Naive thymus-derived CD4-positive, alpha-beta T cell (primary cell): ENCODE measurements around the gene GBE1. TPM values are rescaled to one million over a fixed set of nuclear protein-coding genes. Genes with fewer than 3 reads are reported as not detected.

Source experiments
- ATAC-seq: fragments of 150-1000 bp; cut with Tn5 transposase; 2 replicates; pipeline ENCODE4 v1.10.0; 2021; ENCODE audit warnings: mild to moderate bottlenecking, moderate library complexity
- CTCF ChIA-PET: fragments of 350-600 bp; sonication (Branson Sonifier 250); formaldehyde crosslinking; loops from one replicate; lab custom pipeline; 2021; ENCODE audit warnings: antibody characterized with exemption; lab: Charles Lee
- POLR2A ChIA-PET: fragments of 350-600 bp; sonication (Branson Sonifier 250); formaldehyde crosslinking; loops from one replicate; lab custom pipeline; 2021; ENCODE audit warnings: antibody characterized with exemption, inconsistent platforms; lab: Charles Lee
- DNase-seq, 9 donors: peaks; one replicate each; pipeline versions ENCODE4 v3.0.0 to v3.0.0-alpha.2; 2020 to 2022; ENCODE audit warnings: mixed read lengths in 1 of 9
- H3K27ac ChIP-seq: one replicate; pipeline ENCODE4 v1.7.0; 2013; ENCODE audit warnings: mild to moderate bottlenecking, low read depth, low read length, moderate library complexity
- H3K27me3 ChIP-seq, 2 donors: one replicate each; pipeline ENCODE4 v1.7.0; 2013; ENCODE audit warnings: low read length in 2 of 2, mild to moderate bottlenecking in 2 of 2, moderate library complexity in 2 of 2; ENCODE audit not compliant: control insufficient read depth in 2 of 2, insufficient read depth in 2 of 2
- H3K36me3 ChIP-seq, 3 experiments: 1 replicate in 2 of 3; 2 replicates in 1 of 3; pipeline ENCODE4 v1.7.0; 2013; ENCODE audit warnings: low read length in 3 of 3, mild to moderate bottlenecking in 3 of 3, moderate library complexity in 1 of 3; ENCODE audit not compliant: insufficient read depth in 3 of 3, control insufficient read depth in 2 of 3
- H3K4me1 ChIP-seq, 2 donors: one replicate each; pipeline ENCODE4 v1.7.0; 2013; ENCODE audit warnings: low read length in 2 of 2, mild to moderate bottlenecking in 2 of 2, moderate library complexity in 1 of 2; ENCODE audit not compliant: control insufficient read depth in 2 of 2, insufficient read depth in 2 of 2
- H3K4me3 ChIP-seq: 2 replicates; pipeline ENCODE4 v1.7.0; 2013; ENCODE audit warnings: mild to moderate bottlenecking, low read length
- H3K9me3 ChIP-seq, 3 experiments: 1 replicate in 2 of 3; 2 replicates in 1 of 3; pipeline ENCODE4 v1.7.0; 2013; ENCODE audit warnings: low read length in 3 of 3; ENCODE audit not compliant: control insufficient read depth in 2 of 3
- H3K27ac Mint-ChIP-seq, 9 donors: one replicate each; pipeline ENCODE4 v1.8.0; 2020 to 2022; ENCODE audit warnings: mixed read lengths in 9 of 9, mild to moderate bottlenecking in 8 of 9, moderate library complexity in 5 of 9, inconsistent platforms in 2 of 9
- H3K27me3 Mint-ChIP-seq, 5 donors: one replicate each; pipeline ENCODE4 v1.8.0; 2021 to 2022; ENCODE audit warnings: mixed read lengths in 5 of 5, mild to moderate bottlenecking in 1 of 5
- H3K36me3 Mint-ChIP-seq, 5 donors: one replicate each; pipeline ENCODE4 v1.8.0; 2020 to 2022; ENCODE audit warnings: mixed read lengths in 5 of 5, mild to moderate bottlenecking in 3 of 5, inconsistent platforms in 1 of 5
- H3K4me1 Mint-ChIP-seq, 7 donors: one replicate each; pipeline ENCODE4 v1.8.0; 2020 to 2022; ENCODE audit warnings: mixed read lengths in 7 of 7, mild to moderate bottlenecking in 3 of 7, inconsistent platforms in 1 of 7
- H3K4me3 Mint-ChIP-seq, 10 donors: one replicate each; pipeline ENCODE4 v1.8.0; 2020 to 2022; ENCODE audit warnings: mild to moderate bottlenecking in 10 of 10, mixed read lengths in 10 of 10, moderate library complexity in 6 of 10, inconsistent platforms in 2 of 10
- H3K9me3 Mint-ChIP-seq, 11 donors: one replicate each; pipeline ENCODE4 v1.8.0; 2020 to 2022; ENCODE audit warnings: mixed read lengths in 11 of 11, mild to moderate bottlenecking in 4 of 11, inconsistent platforms in 1 of 11, moderate library complexity in 1 of 11
- intact Hi-C, 2 donors: fragments of 100-400 bp; cut with micrococcal nuclease; formaldehyde crosslinking; loops; one replicate each; pipeline ENCODE4 v1.15.1; 2023
- polyA plus RNA-seq, 2 donors: library from polyadenylated mRNA; unstranded; fragments of 300-500 nt; fragmentation: Illumina TruSeq; gene quantifications; one replicate each; pipeline ENCODE4 v1.2.3, GENCODE V29; 2021
- total RNA-seq, 6 experiments: library from RNA in 5 of 6; stranded (reverse) in 5 of 6; gene quantifications; 1 replicate in 5 of 6; 2 replicates in 1 of 6; pipeline ENCODE4 v1.2.3 and lab custom pipeline; 2021 to 2026

GBE1 gene
- total and polyA plus RNA-seq, 7 experiments from 2014 or later, result 6.5 to 33.2 (median 8.3) TPM

DNA sequence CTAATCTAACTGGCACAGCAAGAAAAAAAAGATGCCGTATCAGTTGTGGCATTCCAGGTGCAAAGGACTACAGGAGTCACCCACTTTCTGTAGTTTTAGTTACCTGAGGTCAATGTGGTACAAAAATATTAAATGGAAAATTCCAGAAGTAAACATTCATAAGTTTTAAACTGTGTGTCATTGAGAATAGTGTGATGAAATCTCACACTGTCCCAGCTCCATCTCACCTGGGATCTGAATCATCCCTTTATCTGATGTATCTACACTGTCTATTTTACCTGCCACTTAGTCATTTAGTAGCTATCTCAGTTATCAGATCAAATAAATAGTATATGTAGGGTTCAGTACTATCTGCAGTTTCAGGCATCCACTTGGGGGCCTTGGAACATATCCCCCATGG is 26.7 kb downstream of the GBE1 start:
- H3K4me1 Mint-ChIP-seq, result peaks cover 0 to 8% (median 0%) of the 10 kb centered on the region in 7 donors
- no peak for DNase-seq
- H3K27ac ChIP-seq, result no peak overlapping the region
- intact Hi-C loops, result no loop called here
- H3K36me3 ChIP-seq, result no peaks in the 10 kb centered on the region
- no peak overlapping the region for H3K27ac Mint-ChIP-seq
- POLR2A ChIA-PET, result no interaction called here
- ATAC-seq, result no peak
- peaks cover 0 to 2% (median 0%) of the 10 kb centered on the region in 11 donors for H3K9me3 Mint-ChIP-seq
- CTCF ChIA-PET, result no interaction called here
- H3K4me1 ChIP-seq, result no peaks in the 10 kb centered on the region
- no peak overlapping the region for H3K4me3 ChIP-seq
- H3K27me3 Mint-ChIP-seq, result no peaks in the 10 kb centered on the region
- H3K27me3 ChIP-seq, result no peaks in the 10 kb centered on the region
- H3K9me3 ChIP-seq, result no peaks in the 10 kb centered on the region
- H3K36me3 Mint-ChIP-seq, result peaks cover 0 to 19% (median 10%) of the 10 kb centered on the region in 5 donors
- H3K4me3 Mint-ChIP-seq, result no peak overlapping the region

DNA sequence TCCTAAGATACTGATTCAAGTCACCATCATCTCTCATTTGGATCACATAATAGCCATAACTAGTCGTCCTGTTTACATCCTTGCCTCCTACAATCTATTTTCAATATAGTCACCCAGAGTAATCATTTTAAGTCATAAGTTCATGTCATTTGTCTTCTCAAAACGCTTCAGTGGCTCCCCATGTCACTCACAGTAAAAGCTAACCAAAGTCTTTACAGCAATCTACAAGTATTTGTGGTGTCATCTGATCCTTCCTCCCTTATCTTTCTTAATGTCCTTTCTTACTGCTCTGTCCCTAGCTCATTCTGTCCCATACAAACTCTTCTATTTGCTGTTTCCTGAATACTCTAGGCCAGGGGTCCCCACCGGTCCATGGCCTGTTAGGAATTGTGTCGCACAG is 28.8 kb downstream of the GBE1 start:
- ATAC-seq (no peak), DNase-seq (no peak)
- Mint-ChIP-seq H3K27me3 (no peaks in the 10 kb centered on the region), H3K9me3 (peaks cover 0 to 2% (median 0%) of the 10 kb centered on the region in 11 donors), H3K27ac (no peak overlapping the region), H3K4me3 (no peak overlapping the region), H3K4me1 (peaks cover 0 to 8% (median 2%) of the 10 kb centered on the region in 7 donors), H3K36me3 (peaks cover 0 to 8% (median 4%) of the 10 kb centered on the region in 5 donors)
- Histone ChIP-seq H3K4me1 (no peaks in the 10 kb centered on the region), H3K9me3 (no peaks in the 10 kb centered on the region), H3K4me3 (no peak overlapping the region), H3K36me3 (no peaks in the 10 kb centered on the region), H3K27me3 (no peaks in the 10 kb centered on the region), H3K27ac (no peak overlapping the region)
- intact Hi-C loops, result no loop called here
- POLR2A ChIA-PET, result no interaction called here
- CTCF ChIA-PET, result no interaction called here

DNA sequence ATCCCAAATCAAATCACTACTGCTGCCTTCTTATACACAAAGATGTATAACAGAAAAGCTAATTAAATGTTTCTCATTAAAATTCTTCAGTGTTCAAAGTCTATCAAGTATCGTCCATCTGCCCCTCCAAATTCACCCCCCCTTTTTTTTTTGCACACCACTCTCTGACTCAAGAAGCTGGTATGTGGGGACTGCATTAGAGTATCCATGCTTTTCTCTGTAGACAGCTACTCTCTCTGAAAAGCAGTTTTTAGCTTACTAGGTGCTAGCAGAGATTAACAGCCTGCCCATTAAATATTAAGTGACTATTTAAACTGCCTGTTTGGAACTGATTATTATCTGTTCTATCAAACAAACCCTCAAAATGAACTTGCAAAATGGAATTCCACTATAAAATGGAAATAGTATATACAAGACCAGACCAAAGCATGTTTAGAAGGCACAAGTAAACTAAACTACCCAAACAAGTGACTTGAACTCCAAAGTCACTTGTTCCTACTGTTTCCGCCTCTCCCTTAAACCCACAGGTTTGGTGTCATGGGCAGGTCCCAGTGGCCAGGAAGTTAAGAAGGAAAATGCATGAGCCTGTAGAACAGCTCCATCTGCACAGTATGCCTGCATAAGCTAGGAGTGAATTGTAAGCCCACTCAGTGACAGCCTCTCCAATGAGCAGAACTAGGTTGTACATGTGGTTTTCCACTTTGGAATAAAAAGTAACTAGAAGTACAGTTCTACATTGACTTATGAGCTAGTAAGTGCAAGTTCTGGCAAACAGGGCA is 32.5 kb downstream of the GBE1 start:
- POLR2A ChIA-PET, result no interaction called here

GRCh38 chr3:81726735-81727134 is 34.7 kb downstream of the GBE1 start:
- Mint-ChIP-seq H3K9me3 (peaks cover 0 to 2% (median 0%) of the 10 kb centered on the region in 11 donors), H3K4me3 (no peak overlapping the region), H3K27me3 (no peaks in the 10 kb centered on the region), H3K27ac (peak overlapping the region in 1 of 9 donors; percentile 65), H3K36me3 (peaks cover 0 to 7% (median 3%) of the 10 kb centered on the region in 5 donors), H3K4me1 (peaks cover 5 to 11% (median 7%) of the 10 kb centered on the region in 7 donors)
- DNase-seq (no peak), ATAC-seq (no peak)
- Histone ChIP-seq H3K9me3 (no peaks in the 10 kb centered on the region), H3K27ac (no peak overlapping the region), H3K4me3 (no peak overlapping the region), H3K36me3 (no peaks in the 10 kb centered on the region), H3K27me3 (no peaks in the 10 kb centered on the region), H3K4me1 (no peaks in the 10 kb centered on the region)
- POLR2A ChIA-PET, result no interaction called here
- CTCF ChIA-PET, result no interaction called here
- intact Hi-C loops, result no loop called here

More for the DNA sequence above, 32.5 kb downstream of the GBE1 start:
- Mint-ChIP-seq H3K4me1 (peaks cover 5 to 14% (median 8%) of the 10 kb centered on the region in 7 donors), H3K9me3 (peaks cover 0 to 2% (median 0%) of the 10 kb centered on the region in 11 donors), H3K27me3 (no peaks in the 10 kb centered on the region), H3K27ac (no peak overlapping the region), H3K4me3 (no peak overlapping the region), H3K36me3 (peaks cover 0 to 8% (median 4%) of the 10 kb centered on the region in 5 donors)
- no peak overlapping the region for H3K27ac ChIP-seq
- ATAC-seq (no peak), DNase-seq (no peak)
- H3K27me3 ChIP-seq, result no peaks in the 10 kb centered on the region
- H3K4me1 ChIP-seq, result no peaks in the 10 kb centered on the region
- H3K4me3 ChIP-seq, result no peak overlapping the region
- intact Hi-C loops, result no loop called here
- no peaks in the 10 kb centered on the region for H3K36me3 ChIP-seq
- no peaks in the 10 kb centered on the region for H3K9me3 ChIP-seq
- CTCF ChIA-PET, result no interaction called here

DNA sequence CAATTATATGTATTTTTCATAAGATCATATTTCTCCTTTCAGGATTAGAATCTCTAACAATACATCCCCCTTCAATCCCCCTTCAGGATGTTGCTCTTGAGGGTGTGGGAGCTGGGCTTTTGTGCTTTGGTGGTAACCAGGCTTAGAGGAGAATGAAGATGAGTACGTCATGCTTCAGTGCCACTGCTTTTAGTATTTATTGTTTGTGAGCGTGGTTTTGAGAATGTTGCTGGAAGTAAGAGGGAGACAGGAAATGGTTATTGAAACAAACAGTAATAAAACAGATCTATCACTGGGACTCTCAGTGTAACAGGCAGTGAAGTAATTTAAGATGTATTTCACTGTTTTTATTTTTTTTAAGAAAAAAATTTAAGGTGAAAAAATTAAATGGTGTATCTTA is 35.3 kb downstream of the GBE1 start:
- ChIA-PET POLR2A (no interaction called here), CTCF (no interaction called here)
- no peaks in the 10 kb centered on the region for H3K36me3 ChIP-seq
- ATAC-seq (no peak), DNase-seq (no peak)
- no peaks in the 10 kb centered on the region for H3K4me1 ChIP-seq
- H3K9me3 ChIP-seq, result no peaks in the 10 kb centered on the region
- intact Hi-C loops, result no loop called here
- no peaks in the 10 kb centered on the region for H3K27me3 ChIP-seq
- Mint-ChIP-seq H3K9me3 (peaks cover 0 to 1% (median 0%) of the 10 kb centered on the region in 11 donors), H3K27me3 (no peaks in the 10 kb centered on the region), H3K36me3 (peaks cover 0 to 4% (median 2%) of the 10 kb centered on the region in 5 donors), H3K4me3 (no peak overlapping the region), H3K27ac (no peak overlapping the region), H3K4me1 (peaks cover 5 to 11% (median 7%) of the 10 kb centered on the region in 7 donors)
- H3K27ac ChIP-seq, result no peak overlapping the region
- H3K4me3 ChIP-seq, result no peak overlapping the region

- H3K27ac ChIP-seq, result no peak overlapping the region
- H3K4me1 ChIP-seq, result no peaks in the 10 kb centered on the region
- Mint-ChIP-seq H3K4me3 (no peak overlapping the region), H3K27ac (no peak overlapping the region), H3K9me3 (peaks cover 0 to 1% (median 0%) of the 10 kb centered on the region in 11 donors), H3K27me3 (no peaks in the 10 kb centered on the region), H3K4me1 (peaks cover 5 to 11% (median 6%) of the 10 kb centered on the region in 7 donors), H3K36me3 (peaks cover 0 to 4% (median 2%) of the 10 kb centered on the region in 5 donors)
- ChIA-PET POLR2A (no interaction called here), CTCF (no interaction called here)
- DNase-seq (no peak), ATAC-seq (no peak)
- no peak overlapping the region for H3K4me3 ChIP-seq
- no peaks in the 10 kb centered on the region for H3K27me3 ChIP-seq
- H3K9me3 ChIP-seq, result no peaks in the 10 kb centered on the region
- intact Hi-C loops, result no loop called here
- H3K36me3 ChIP-seq, result no peaks in the 10 kb centered on the region
These were observed 37.6 kb downstream of the GBE1 start for GRCh38 chr3:81723732-81724313.
